Inflammatory macrophage (primary cell): ENCODE measurements around the gene UBR4.

Experiments used
- DNase-seq, 2 donors: peaks; one replicate each; pipeline ENCODE4 v3.0.0-alpha.2; 2020 to 2022

The UBR4 gene

GRCh38 chr1:19138958-19139581 is 71.0 kb downstream of the UBR4 start:
- no peak for DNase-seq

- DNase-seq = no peak
Measured at GRCh38 chr1:19138331-19138730, 71.7 kb downstream of the UBR4 start.

- no peak for DNase-seq
Measured at GRCh38 chr1:19137158-19137557, 72.9 kb downstream of the UBR4 start.

- DNase-seq = no peak
Measured at GRCh38 chr1:19133360-19133759, 76.7 kb downstream of the UBR4 start.

- DNase-seq = no peak
Measured at GRCh38 chr1:19130468-19130867, 79.6 kb downstream of the UBR4 start.

GRCh38 chr1:19128968-19129514 is 81.0 kb downstream of the UBR4 start:
- peak; percentile 14 to 18 for DNase-seq

GRCh38 chr1:19124273-19124672 is 85.8 kb downstream of the UBR4 start:
- no peak for DNase-seq

GRCh38 chr1:19123837-19124236 is 86.2 kb downstream of the UBR4 start:
- DNase-seq = no peak

- no peak for DNase-seq
Measured at GRCh38 chr1:19122668-19123067, 87.4 kb downstream of the UBR4 start.

GRCh38 chr1:19121192-19121591 is 88.9 kb downstream of the UBR4 start:
- DNase-seq = no peak

- DNase-seq = no peak
Measured at GRCh38 chr1:19120070-19120469, 90.0 kb downstream of the UBR4 start.

GRCh38 chr1:19115082-19115808 is 94.8 kb downstream of the UBR4 start:
- no peak for DNase-seq

- no peak for DNase-seq
Measured at GRCh38 chr1:19113697-19114092, 96.4 kb downstream of the UBR4 start.

- no peak for DNase-seq
Measured at GRCh38 chr1:19112891-19113696, 97.0 kb downstream of the UBR4 start.

GRCh38 chr1:19110257-19110927 is 99.7 kb downstream of the UBR4 start:
- DNase-seq = no peak

- no peak for DNase-seq
Measured at GRCh38 chr1:19109545-19109944, 100.5 kb downstream of the UBR4 start.

- no peak for DNase-seq
Measured at GRCh38 chr1:19101244-19101643, 108.8 kb downstream of the UBR4 start.

GRCh38 chr1:19100028-19100427 is 110.0 kb downstream of the UBR4 start:
- DNase-seq = no peak

- no peak for DNase-seq
Measured at GRCh38 chr1:19096990-19097389, 113.1 kb downstream of the UBR4 start.

- DNase-seq = peak in 1 of 2 donors; percentile 15
Measured at GRCh38 chr1:19096036-19096833, 113.8 kb downstream of the UBR4 start.

- no peak for DNase-seq
Measured at GRCh38 chr1:19091196-19091953, 118.7 kb downstream of the UBR4 start.
